Measurements from ENCODE around the gene XPNPEP1.

The XPNPEP1 gene

GRCh38 chr10:109947111-109947920, 24.0 kb upstream of the XPNPEP1 start:
- no peak for DNase-seq

- DNase-seq: no peak
Observed at GRCh38 chr10:109946680-109947079, 23.4 kb upstream of the XPNPEP1 start.

GRCh38 chr10:109945473-109946177, 22.3 kb upstream of the XPNPEP1 start:
- no peak for DNase-seq

DNA sequence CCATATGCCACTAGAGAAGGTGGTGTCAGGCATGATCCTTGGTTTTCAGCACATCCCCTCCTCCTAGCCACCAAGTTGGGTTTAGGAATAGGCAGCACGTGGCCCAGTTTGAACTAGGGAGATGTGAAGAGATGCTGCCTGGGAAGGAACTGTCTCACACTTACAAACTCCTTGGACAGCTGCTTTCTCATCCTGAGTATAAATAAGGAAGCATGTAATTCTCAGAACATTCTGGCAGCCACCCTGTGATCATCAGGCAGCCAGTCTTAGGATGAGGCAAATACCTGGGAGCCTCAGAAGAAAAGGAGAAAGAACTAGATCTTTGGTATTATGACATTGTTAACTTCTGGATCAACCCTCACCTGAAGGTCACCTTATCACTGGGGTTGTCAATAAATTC, 21.3 kb upstream of the XPNPEP1 start:
- DNase-seq: no peak

GRCh38 chr10:109941236-109941862, 18.0 kb upstream of the XPNPEP1 start:
- no peak for DNase-seq

- DNase-seq: no peak
Observed at GRCh38 chr10:109940553-109940952, 17.2 kb upstream of the XPNPEP1 start.

DNA sequence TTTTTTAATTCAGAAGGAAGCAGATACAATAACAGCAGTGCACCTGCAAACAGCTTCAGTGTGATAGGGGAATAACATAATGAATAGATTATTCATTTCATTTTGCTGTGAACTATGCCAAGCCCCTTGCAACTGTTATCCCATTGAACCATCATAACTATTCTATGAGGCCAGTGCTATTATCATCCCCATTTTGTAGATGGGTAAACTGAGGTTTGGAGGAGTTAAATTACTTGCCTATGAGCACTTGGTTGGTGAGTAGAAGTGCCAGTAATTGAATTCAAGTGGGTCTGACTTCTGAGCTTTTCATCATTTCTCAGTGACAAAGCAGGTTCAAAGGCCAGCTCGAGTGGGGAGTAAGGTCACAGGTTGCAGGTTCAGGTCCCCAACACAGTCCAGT, 16.8 kb upstream of the XPNPEP1 start:
- DNase-seq: no peak

DNA sequence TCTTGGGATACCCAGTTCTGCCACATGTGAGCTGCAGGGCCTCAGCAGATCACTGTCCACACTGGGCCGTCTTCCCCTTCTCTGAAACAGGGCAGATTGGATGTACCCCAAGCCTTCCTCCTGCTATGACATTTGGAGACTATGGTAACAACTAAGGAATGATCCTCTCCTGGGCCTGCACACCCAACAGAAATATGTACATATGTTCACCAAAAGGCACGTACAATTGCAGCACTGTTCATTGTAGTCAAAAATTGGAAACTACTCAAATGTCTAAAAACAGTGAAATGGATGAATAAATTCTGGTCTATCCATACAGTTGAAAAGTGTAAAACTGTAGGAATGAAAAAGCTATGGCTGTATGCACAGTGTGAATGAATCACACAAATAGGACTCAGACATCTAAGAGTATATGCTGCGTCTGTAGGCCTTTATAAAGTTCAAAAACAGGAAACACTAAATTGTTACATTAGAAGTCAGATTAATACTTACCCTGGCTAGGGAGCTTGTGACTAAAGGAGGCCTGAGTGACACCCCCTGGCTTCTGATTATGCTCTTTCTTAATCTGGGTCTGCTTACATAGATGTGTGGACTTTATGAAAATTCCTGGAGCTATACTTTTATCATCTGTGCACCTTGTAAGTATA, 16.1 kb upstream of the XPNPEP1 start:
- DNase-seq: no peak

DNA sequence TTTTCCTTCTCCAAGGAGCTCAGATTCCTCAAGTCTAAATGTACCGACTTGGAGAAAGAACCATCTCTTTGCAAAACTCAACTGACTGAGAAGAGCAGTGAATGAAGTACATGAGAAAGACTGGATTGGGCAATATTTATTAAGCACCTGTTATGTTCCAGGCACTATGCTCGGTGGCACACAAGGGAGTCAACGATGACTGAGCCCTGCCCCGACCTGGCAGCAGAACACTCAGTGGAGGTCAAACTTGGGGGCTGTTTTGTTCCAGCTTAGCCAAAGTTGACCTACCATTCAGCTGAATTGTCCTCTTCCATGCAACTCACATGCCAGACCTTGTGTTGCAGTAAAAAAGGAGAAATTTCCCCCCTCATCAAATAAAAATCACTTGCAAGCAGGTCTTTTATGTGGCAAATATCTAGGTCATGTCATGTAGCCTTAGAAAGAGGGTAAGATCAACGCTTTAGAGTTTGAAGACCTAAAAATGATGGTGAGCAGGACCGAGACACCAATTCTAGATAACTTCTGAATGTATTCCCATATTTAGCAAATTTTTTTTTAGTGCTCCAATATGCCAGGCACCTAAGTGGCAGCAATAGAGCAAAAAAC, 14.3 kb upstream of the XPNPEP1 start:
- no peak for DNase-seq

DNA sequence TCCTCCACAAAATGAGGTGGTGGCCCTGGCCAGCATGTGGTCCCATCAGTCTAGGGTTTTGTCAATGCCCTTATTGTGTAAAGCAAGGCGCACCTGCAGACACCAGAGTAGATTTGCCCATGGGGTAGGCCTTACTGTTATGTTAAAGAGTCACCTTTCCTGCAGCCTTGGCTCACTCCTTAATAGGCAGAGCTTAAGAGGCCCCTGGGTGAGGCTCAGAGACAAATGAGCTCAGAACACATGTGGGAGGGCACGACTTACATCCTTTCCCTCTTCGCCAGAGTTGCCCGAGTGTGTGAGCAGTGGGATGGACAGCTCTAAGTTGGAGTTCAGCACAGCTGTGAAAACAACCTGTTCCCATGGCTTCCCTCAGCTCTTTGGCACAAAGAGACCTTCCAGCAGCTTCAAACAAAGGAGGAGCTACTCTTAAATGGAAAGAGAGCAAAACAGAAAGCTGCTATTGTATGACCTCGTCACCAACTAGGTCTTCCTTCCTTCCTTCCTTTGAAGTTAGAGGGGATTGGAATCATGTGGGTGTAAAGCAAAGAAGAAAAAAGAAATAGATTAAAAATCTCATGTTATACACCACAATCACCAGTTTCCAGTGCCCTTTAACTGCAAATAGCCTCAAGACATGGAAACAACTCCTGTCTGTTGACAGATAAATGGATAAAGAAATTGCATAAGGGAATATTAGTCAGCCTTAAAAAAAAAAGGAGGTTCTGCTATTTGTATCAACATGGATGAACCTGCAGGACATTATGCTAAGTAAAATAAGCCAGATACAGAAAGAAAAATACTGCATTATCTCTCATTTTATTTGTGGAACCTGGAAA, 11.9 kb upstream of the XPNPEP1 start:
- DNase-seq: no peak

GRCh38 chr10:109933984-109934565, 10.8 kb upstream of the XPNPEP1 start:
- DNase-seq: no peak

- DNase-seq: no peak
Observed at GRCh38 chr10:109932968-109933367, 9.7 kb upstream of the XPNPEP1 start.

GRCh38 chr10:109932391-109932790, 9.1 kb upstream of the XPNPEP1 start:
- DNase-seq: no peak

- DNase-seq: no peak
Observed at GRCh38 chr10:109931163-109931562, 7.9 kb upstream of the XPNPEP1 start.

- DNase-seq: no peak
Observed at GRCh38 chr10:109929501-109930219, 6.3 kb upstream of the XPNPEP1 start.

DNA sequence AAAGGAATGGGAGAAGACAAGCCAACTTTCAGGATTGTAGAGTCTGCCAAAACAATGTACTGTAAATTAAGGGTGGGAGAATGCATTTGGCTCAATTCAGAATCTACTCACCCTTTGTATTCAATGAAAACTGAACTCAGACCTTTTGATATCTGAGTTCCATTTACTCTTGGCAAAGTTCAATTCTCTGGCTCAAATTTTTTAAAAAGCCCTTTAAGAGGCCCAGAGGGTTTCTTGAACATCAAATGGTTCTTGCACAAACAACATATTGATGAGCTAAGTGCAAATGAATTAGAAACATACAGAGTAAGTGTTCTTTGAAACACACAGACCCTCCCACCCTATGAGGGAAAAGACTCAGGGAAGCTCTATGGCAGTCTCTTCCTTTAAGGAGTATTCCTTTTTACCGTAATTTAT, 5.2 kb upstream of the XPNPEP1 start:
- DNase-seq: no peak

DNA sequence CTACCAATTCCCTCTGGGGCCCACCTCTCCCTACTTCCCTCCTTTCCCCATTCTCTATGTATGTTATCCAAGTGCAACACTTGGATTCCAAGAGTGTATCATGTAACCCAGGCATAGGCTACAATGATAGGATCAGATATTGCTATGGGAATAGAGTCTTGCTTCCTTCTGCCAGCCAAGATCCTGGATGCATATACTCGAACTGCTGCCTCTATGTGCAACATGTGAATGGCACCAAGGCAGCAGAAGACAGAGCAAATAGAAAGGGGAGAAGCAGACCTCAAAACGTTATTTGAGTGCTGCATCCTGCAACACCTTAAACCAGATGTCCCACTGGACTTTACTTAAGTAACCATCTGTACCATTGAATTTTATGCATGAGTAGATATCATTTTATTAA, 3.5 kb upstream of the XPNPEP1 start:
- DNase-seq: no peak

GRCh38 chr10:109926061-109926745, 2.9 kb upstream of the XPNPEP1 start:
- no peak for DNase-seq

GRCh38 chr10:109924967-109925620, 1.8 kb upstream of the XPNPEP1 start:
- no peak for DNase-seq

GRCh38 chr10:109924087-109924486, 776 bp upstream of the XPNPEP1 start:
- no peak for DNase-seq
